H1 (cell line): Measurements from ENCODE around the gene GFRA3. TPM values are rescaled to one million over a fixed set of nuclear protein-coding genes. Genes with fewer than 3 reads are reported as not detected.

Source experiments
- CBX5 ChIP-seq: fragments of 300-800, 300-1000 bp; sonication (generic); IDR thresholded peaks from 2 replicates; pipeline ENCODE4 v1.7.1; 2016; ENCODE audit warnings: antibody characterized with exemption, low read length, low read depth
- FOSL1 ChIP-seq: IDR thresholded peaks from 2 replicates; pipeline ENCODE4 v1.6.1; 2011; ENCODE audit warnings: mild to moderate bottlenecking, low read depth, low read length, moderate library complexity; ENCODE audit not compliant: insufficient read depth
- JUN ChIP-seq: IDR thresholded peaks from 2 replicates; pipeline ENCODE4 v1.6.1; 2011; ENCODE audit warnings: low read depth, mild to moderate bottlenecking, improper control_type of control experiment, low read length
- MAFK ChIP-seq: IDR thresholded peaks from 2 replicates; pipeline ENCODE4 v1.6.1; 2012; ENCODE audit warnings: low read depth, mild to moderate bottlenecking, improper control_type of control experiment, low read length
- SUZ12 ChIP-seq: fragments of 200-600 bp; sonication (generic); IDR thresholded peaks from 2 replicates; pipeline ENCODE4 v1.6.1; 2012; ENCODE audit warnings: mild to moderate bottlenecking, inconsistent platforms, low read length, moderate library complexity, mixed read lengths
- polyA plus RNA-seq, 7 experiments: library from polyadenylated mRNA; depleted of rRNA in 3 of 7; stranded (reverse) in 5 of 7; unstranded in 2 of 7; fragments of >200 nt in 5 of 7; fragments of 200-250 nt in 2 of 7; gene quantifications; 1 replicate in 5 of 7; 2 replicates in 1 of 7; 4 replicates in 1 of 7; pipeline versions ENCODE4 v1.2.1 to v1.2.3, GENCODE V29; 2011 to 2013; ENCODE audit warnings: missing spikeins in 2 of 7, mixed read lengths in 2 of 7
- total RNA-seq: library from RNA; stranded (reverse); fragmentation: NEBNext Ultra II Directional; extraction: Animal tissue kit (Norgen Biotek cat#: 25700); gene quantifications from 2 replicates; pipeline ENCODE4 v1.2.1, GENCODE V29; 2021
- TF ChIP-seq, protein P1 (sequence below): fragments of 300-600 bp; sonication (generic); IDR thresholded peaks from 2 replicates; pipeline ENCODE4 v1.7.1; 2012; ENCODE audit warnings: low read length, moderate library complexity, mild to moderate bottlenecking, inconsistent platforms; ENCODE audit not compliant: insufficient replicate concordance
- TF ChIP-seq, protein P2 (sequence below), 3 experiments: IDR thresholded peaks; 1 replicate in 2 of 3; 2 replicates in 1 of 3; pipeline versions ENCODE4 v1.5.1 to v1.6.1; 2011; ENCODE audit warnings: low read length in 3 of 3, mild to moderate bottlenecking in 3 of 3, inconsistent platforms in 2 of 3, low read depth in 1 of 3, moderate library complexity in 1 of 3; ENCODE audit not compliant: insufficient read depth in 1 of 3; ENCODE audit errors: control extremely low read depth in 1 of 3

Gene GFRA3
- total and polyA plus RNA-seq, 2 of the 8 experiments (the other 6 are each of a cell fraction or from before 2014, with no cell fraction given): 0.88 to 3.4 TPM

- TF ChIP-seq, protein P1, sequence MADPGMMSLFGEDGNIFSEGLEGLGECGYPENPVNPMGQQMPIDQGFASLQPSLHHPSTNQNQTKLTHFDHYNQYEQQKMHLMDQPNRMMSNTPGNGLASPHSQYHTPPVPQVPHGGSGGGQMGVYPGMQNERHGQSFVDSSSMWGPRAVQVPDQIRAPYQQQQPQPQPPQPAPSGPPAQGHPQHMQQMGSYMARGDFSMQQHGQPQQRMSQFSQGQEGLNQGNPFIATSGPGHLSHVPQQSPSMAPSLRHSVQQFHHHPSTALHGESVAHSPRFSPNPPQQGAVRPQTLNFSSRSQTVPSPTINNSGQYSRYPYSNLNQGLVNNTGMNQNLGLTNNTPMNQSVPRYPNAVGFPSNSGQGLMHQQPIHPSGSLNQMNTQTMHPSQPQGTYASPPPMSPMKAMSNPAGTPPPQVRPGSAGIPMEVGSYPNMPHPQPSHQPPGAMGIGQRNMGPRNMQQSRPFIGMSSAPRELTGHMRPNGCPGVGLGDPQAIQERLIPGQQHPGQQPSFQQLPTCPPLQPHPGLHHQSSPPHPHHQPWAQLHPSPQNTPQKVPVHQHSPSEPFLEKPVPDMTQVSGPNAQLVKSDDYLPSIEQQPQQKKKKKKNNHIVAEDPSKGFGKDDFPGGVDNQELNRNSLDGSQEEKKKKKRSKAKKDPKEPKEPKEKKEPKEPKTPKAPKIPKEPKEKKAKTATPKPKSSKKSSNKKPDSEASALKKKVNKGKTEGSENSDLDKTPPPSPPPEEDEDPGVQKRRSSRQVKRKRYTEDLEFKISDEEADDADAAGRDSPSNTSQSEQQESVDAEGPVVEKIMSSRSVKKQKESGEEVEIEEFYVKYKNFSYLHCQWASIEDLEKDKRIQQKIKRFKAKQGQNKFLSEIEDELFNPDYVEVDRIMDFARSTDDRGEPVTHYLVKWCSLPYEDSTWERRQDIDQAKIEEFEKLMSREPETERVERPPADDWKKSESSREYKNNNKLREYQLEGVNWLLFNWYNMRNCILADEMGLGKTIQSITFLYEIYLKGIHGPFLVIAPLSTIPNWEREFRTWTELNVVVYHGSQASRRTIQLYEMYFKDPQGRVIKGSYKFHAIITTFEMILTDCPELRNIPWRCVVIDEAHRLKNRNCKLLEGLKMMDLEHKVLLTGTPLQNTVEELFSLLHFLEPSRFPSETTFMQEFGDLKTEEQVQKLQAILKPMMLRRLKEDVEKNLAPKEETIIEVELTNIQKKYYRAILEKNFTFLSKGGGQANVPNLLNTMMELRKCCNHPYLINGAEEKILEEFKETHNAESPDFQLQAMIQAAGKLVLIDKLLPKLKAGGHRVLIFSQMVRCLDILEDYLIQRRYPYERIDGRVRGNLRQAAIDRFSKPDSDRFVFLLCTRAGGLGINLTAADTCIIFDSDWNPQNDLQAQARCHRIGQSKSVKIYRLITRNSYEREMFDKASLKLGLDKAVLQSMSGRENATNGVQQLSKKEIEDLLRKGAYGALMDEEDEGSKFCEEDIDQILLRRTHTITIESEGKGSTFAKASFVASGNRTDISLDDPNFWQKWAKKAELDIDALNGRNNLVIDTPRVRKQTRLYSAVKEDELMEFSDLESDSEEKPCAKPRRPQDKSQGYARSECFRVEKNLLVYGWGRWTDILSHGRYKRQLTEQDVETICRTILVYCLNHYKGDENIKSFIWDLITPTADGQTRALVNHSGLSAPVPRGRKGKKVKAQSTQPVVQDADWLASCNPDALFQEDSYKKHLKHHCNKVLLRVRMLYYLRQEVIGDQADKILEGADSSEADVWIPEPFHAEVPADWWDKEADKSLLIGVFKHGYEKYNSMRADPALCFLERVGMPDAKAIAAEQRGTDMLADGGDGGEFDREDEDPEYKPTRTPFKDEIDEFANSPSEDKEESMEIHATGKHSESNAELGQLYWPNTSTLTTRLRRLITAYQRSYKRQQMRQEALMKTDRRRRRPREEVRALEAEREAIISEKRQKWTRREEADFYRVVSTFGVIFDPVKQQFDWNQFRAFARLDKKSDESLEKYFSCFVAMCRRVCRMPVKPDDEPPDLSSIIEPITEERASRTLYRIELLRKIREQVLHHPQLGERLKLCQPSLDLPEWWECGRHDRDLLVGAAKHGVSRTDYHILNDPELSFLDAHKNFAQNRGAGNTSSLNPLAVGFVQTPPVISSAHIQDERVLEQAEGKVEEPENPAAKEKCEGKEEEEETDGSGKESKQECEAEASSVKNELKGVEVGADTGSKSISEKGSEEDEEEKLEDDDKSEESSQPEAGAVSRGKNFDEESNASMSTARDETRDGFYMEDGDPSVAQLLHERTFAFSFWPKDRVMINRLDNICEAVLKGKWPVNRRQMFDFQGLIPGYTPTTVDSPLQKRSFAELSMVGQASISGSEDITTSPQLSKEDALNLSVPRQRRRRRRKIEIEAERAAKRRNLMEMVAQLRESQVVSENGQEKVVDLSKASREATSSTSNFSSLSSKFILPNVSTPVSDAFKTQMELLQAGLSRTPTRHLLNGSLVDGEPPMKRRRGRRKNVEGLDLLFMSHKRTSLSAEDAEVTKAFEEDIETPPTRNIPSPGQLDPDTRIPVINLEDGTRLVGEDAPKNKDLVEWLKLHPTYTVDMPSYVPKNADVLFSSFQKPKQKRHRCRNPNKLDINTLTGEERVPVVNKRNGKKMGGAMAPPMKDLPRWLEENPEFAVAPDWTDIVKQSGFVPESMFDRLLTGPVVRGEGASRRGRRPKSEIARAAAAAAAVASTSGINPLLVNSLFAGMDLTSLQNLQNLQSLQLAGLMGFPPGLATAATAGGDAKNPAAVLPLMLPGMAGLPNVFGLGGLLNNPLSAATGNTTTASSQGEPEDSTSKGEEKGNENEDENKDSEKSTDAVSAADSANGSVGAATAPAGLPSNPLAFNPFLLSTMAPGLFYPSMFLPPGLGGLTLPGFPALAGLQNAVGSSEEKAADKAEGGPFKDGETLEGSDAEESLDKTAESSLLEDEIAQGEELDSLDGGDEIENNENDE: no peak
- TF ChIP-seq, protein P2, sequence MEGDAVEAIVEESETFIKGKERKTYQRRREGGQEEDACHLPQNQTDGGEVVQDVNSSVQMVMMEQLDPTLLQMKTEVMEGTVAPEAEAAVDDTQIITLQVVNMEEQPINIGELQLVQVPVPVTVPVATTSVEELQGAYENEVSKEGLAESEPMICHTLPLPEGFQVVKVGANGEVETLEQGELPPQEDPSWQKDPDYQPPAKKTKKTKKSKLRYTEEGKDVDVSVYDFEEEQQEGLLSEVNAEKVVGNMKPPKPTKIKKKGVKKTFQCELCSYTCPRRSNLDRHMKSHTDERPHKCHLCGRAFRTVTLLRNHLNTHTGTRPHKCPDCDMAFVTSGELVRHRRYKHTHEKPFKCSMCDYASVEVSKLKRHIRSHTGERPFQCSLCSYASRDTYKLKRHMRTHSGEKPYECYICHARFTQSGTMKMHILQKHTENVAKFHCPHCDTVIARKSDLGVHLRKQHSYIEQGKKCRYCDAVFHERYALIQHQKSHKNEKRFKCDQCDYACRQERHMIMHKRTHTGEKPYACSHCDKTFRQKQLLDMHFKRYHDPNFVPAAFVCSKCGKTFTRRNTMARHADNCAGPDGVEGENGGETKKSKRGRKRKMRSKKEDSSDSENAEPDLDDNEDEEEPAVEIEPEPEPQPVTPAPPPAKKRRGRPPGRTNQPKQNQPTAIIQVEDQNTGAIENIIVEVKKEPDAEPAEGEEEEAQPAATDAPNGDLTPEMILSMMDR (IDR thresholded peaks at IDR 0.05; ENCODE audit: control extremely low read depth in 1 of 3, insufficient read depth in 1 of 3, low read depth in 1 of 3, low read length in 3 of 3): peak; percentile 47 to 78 (median 75)
- TF ChIP-seq JUN: no peak
- no peak for TF ChIP-seq FOSL1
- TF ChIP-seq SUZ12: no peak
- TF ChIP-seq MAFK: no peak
- no peak for TF ChIP-seq CBX5
Observed at GRCh38 chr5:138282920-138283742, 8.7 kb upstream of the GFRA3 start (continued).
